Stimulated activated CD8-positive, alpha-beta memory T cell treated with anti-CD3 and anti-CD28 coated beads, Interleukin-15, amount 100 ng/mL, for 24 hours (primary cell): ENCODE results near the gene SDR42E1.

Experiments used
- DNase-seq: peaks from one replicate; pipeline ENCODE4 v3.0.0-alpha.2; 2020; ENCODE audit warnings: low read depth

Gene SDR42E1

DNA sequence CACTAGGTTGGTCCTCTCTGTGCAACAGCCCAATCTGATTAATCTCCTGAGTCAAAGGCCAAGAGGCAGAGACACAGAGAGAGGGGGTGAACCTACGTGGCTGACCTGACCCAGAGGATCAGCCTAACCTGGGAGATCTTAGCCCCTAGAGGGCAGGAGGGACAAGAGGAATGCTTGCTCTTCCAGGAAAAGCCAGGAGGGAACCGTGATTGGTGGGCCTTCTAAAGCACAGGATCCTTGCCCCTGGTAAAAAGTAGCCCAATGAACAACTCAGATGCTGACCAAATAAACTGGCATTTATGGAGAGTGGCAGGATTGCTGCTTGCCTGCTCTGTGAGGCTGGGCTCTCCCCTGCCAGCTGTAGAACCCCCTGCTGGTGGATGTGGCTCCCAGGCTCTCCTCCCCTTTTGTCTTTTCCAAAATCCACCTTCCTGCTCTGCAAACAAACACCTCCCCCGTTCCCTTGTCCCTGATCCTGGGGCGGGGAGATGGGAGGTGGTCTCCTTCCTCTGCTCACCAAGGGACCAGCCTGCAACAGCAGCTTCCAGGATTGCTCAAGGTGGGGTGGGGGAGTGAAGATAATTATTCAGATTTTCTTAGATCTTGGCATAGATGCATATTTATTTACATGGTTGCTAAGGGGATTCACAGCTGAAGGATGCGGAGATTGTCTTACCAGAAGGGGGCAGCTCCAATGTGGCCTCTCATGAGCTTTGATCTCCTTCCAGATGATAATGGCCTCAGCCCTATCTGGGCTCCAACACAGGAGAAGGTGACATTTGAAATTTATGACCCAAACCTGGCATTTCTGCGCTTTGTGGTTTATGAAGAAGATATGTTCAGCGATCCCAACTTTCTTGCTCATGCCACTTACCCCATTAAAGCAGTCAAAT, 71.9 kb downstream of the SDR42E1 start:
- DNase-seq = no peak
